RWPE2 (cell line): Measurements from ENCODE around the gene VAX1.
"Not testable (repeated sequence)": the region's sequence is repeated elsewhere in the genome, so short reads cannot be mapped to it uniquely, and the experiment has no call there.

Experiments used
- ATAC-seq: fragments of 200-7000 bp; cut with Tn5 transposase; 3 replicates; pipeline ENCODE4 v1.9.1; 2021; ENCODE audit warnings: low read depth
- DNase-seq: peaks from one replicate; pipeline ENCODE4 v3.0.0-alpha.2; 2020; ENCODE audit warnings: low spot score
- H3K27ac ChIP-seq: fragments of 450-650 bp; 2 replicates; pipeline ENCODE4 v1.5.1; 2017; ENCODE audit warnings: mild to moderate bottlenecking; ENCODE audit not compliant: poor library complexity, severe bottlenecking
- H3K27me3 ChIP-seq: fragments of 250-450 bp; sonication (Bioruptor Pico); 2 replicates; pipeline ENCODE4 v1.5.1; 2021; ENCODE audit warnings: mild to moderate bottlenecking, moderate library complexity; ENCODE audit not compliant: insufficient read depth, poor library complexity, severe bottlenecking
- H3K36me3 ChIP-seq: fragments of 250-450 bp; sonication (Bioruptor Pico); 2 replicates; pipeline ENCODE4 v1.5.1; 2020; ENCODE audit warnings: low read depth, mild to moderate bottlenecking, moderate library complexity
- H3K4me1 ChIP-seq: fragments of 250-450 bp; sonication (Bioruptor Pico); 2 replicates; pipeline ENCODE4 v1.5.1; 2021; ENCODE audit warnings: mild to moderate bottlenecking, moderate library complexity; ENCODE audit not compliant: insufficient read depth, poor library complexity, severe bottlenecking
- H3K4me3 ChIP-seq: fragments of 250-450 bp; sonication (Bioruptor Pico); 2 replicates; pipeline ENCODE4 v1.5.1; 2021; ENCODE audit warnings: mild to moderate bottlenecking, moderate library complexity; ENCODE audit not compliant: severe bottlenecking
- H3K9me3 ChIP-seq: fragments of 250-450 bp; sonication (Bioruptor Pico); 2 replicates; pipeline ENCODE4 v1.5.1; 2021; ENCODE audit warnings: mild to moderate bottlenecking, moderate library complexity; ENCODE audit not compliant: severe bottlenecking
- CTCF ChIP-seq: fragments of 450-650 bp; IDR thresholded peaks from one replicate; pipeline ENCODE4 v1.5.1; 2017; ENCODE audit warnings: mild to moderate bottlenecking, moderate library complexity; ENCODE audit not compliant: poor library complexity, severe bottlenecking

Gene VAX1

GRCh38 chr10:117131376-117132327, 6.4 kb downstream of the VAX1 start:
- H3K27me3 ChIP-seq: peaks cover 95% of the 10 kb centered on the region
- no peaks in the 10 kb centered on the region for H3K9me3 ChIP-seq
- H3K27ac ChIP-seq: no peak overlapping the region
- ATAC-seq (no peak), DNase-seq (no peak)
- H3K4me3 ChIP-seq: no peak overlapping the region
- H3K36me3 ChIP-seq: no peaks in the 10 kb centered on the region
- TF ChIP-seq CTCF: no peak
- no peaks in the 10 kb centered on the region for H3K4me1 ChIP-seq

GRCh38 chr10:117130862-117131375, 7.2 kb downstream of the VAX1 start:
- Histone ChIP-seq H3K27me3 (peaks cover 90% of the 10 kb centered on the region), H3K4me3 (no peak overlapping the region), H3K36me3 (no peaks in the 10 kb centered on the region), H3K27ac (no peak overlapping the region), H3K9me3 (no peaks in the 10 kb centered on the region), H3K4me1 (no peaks in the 10 kb centered on the region)
- no peak for TF ChIP-seq CTCF
- ATAC-seq (no peak), DNase-seq (no peak)

GRCh38 chr10:117130346-117130745, 7.7 kb downstream of the VAX1 start:
- Histone ChIP-seq H3K9me3 (no peaks in the 10 kb centered on the region), H3K4me3 (no peak overlapping the region), H3K36me3 (no peaks in the 10 kb centered on the region), H3K4me1 (no peaks in the 10 kb centered on the region), H3K27me3 (peaks cover 90% of the 10 kb centered on the region), H3K27ac (no peak overlapping the region)
- DNase-seq (no peak), ATAC-seq (no peak)
- TF ChIP-seq CTCF: no peak

- ATAC-seq, H3K27ac ChIP-seq, H3K4me1 ChIP-seq, H3K9me3 ChIP-seq, H3K36me3 ChIP-seq, DNase-seq, H3K4me3 ChIP-seq: not testable (repeated sequence)
- peaks cover 56% of the 10 kb centered on the region for H3K27me3 ChIP-seq
These were observed 11.4 kb downstream of the VAX1 start for GRCh38 chr10:117126645-117127044.

GRCh38 chr10:117126034-117126433, 12.0 kb downstream of the VAX1 start:
- no peaks in the 10 kb centered on the region for H3K4me1 ChIP-seq
- H3K9me3 ChIP-seq: no peaks in the 10 kb centered on the region
- ATAC-seq: no peak
- no peak for DNase-seq
- H3K4me3 ChIP-seq: no peak overlapping the region
- TF ChIP-seq CTCF: no peak
- no peaks in the 10 kb centered on the region for H3K36me3 ChIP-seq
- H3K27ac ChIP-seq: no peak overlapping the region
- peaks cover 50% of the 10 kb centered on the region for H3K27me3 ChIP-seq
